Stimulated activated CD4-positive, alpha-beta T cell treated with anti-CD3 and anti-CD28 coated beads, Interleukin-4, amount 100 ng/mL, for 1 hour (primary cell): ENCODE data around the gene ADD3.

Source experiments
- DNase-seq: peaks from one replicate; pipeline ENCODE4 v3.0.0-alpha.2; 2020

The ADD3 gene

GRCh38 chr10:110007701-110008517 is at the start of gene ADD3:
Gene ADD3 (plus strand): TSS chr10:110007984. CDS start chr10:110100654, 92,670 bp downstream.
- peak; percentile 92 for DNase-seq

GRCh38 chr10:109958059-109958458 is 49.7 kb upstream of the ADD3 start:
- no peak for DNase-seq

- no peak for DNase-seq
Measured at GRCh38 chr10:109959259-109960145, 48.3 kb upstream of the ADD3 start.

GRCh38 chr10:109960682-109961081 is 47.1 kb upstream of the ADD3 start:
- no peak for DNase-seq

GRCh38 chr10:109961174-109962001 is 46.4 kb upstream of the ADD3 start:
- DNase-seq = no peak

GRCh38 chr10:109962247-109962646 is 45.5 kb upstream of the ADD3 start:
- no peak for DNase-seq

GRCh38 chr10:109963439-109963838 is 44.3 kb upstream of the ADD3 start:
- DNase-seq = no peak

- no peak for DNase-seq
Measured at GRCh38 chr10:109964318-109964717, 43.5 kb upstream of the ADD3 start.

- DNase-seq = no peak
Measured at GRCh38 chr10:109966961-109967738, 40.6 kb upstream of the ADD3 start.

GRCh38 chr10:109967739-109968088 is 40.1 kb upstream of the ADD3 start:
- no peak for DNase-seq

- DNase-seq = no peak
Measured at GRCh38 chr10:109968953-109969759, 38.6 kb upstream of the ADD3 start.

- no peak for DNase-seq
Measured at GRCh38 chr10:109969760-109970346, 37.9 kb upstream of the ADD3 start.

- no peak for DNase-seq
Measured at GRCh38 chr10:109971634-109972033, 36.1 kb upstream of the ADD3 start.

GRCh38 chr10:109972372-109973001 is 35.3 kb upstream of the ADD3 start:
- no peak for DNase-seq

GRCh38 chr10:109973326-109973829 is 34.4 kb upstream of the ADD3 start:
- DNase-seq = no peak

- no peak for DNase-seq
Measured at GRCh38 chr10:109974504-109975191, 33.1 kb upstream of the ADD3 start.

GRCh38 chr10:109975244-109976190 is 32.3 kb upstream of the ADD3 start:
- no peak for DNase-seq

GRCh38 chr10:109976681-109977080 is 31.1 kb upstream of the ADD3 start:
- no peak for DNase-seq
